Osteocyte (in vitro differentiated cells): ENCODE data around the gene DNTT. TPM values are rescaled to one million over a fixed set of nuclear protein-coding genes. Genes with fewer than 3 reads are reported as not detected.

Experiments used
- DNase-seq: peaks from one replicate; pipeline ENCODE4 v3.0.0; 2021; ENCODE audit warnings: mixed read lengths; ENCODE audit not compliant: unreplicated experiment; ENCODE audit errors: extremely low spot score
- H3K27ac Mint-ChIP-seq: one replicate; pipeline ENCODE4 v1.8.0; 2021; ENCODE audit warnings: mild to moderate bottlenecking, mixed read lengths; ENCODE audit not compliant: unreplicated experiment
- H3K27me3 Mint-ChIP-seq: one replicate; pipeline ENCODE4 v1.8.0; 2021; ENCODE audit warnings: mixed read lengths; ENCODE audit not compliant: unreplicated experiment
- H3K36me3 Mint-ChIP-seq: one replicate; pipeline ENCODE4 v1.8.0; 2021; ENCODE audit warnings: mixed read lengths; ENCODE audit not compliant: unreplicated experiment
- H3K4me1 Mint-ChIP-seq: one replicate; pipeline ENCODE4 v1.8.0; 2021; ENCODE audit warnings: mixed read lengths; ENCODE audit not compliant: unreplicated experiment
- H3K4me3 Mint-ChIP-seq: one replicate; pipeline ENCODE4 v1.8.0; 2021; ENCODE audit warnings: mild to moderate bottlenecking, moderate library complexity, mixed read lengths; ENCODE audit not compliant: unreplicated experiment
- H3K9me3 Mint-ChIP-seq: one replicate; pipeline ENCODE4 v1.8.0; 2021; ENCODE audit warnings: mixed read lengths; ENCODE audit not compliant: unreplicated experiment
- CTCF ChIP-seq: fragments of 200-600 bp; sonication (generic); IDR thresholded peaks from 2 replicates; pipeline ENCODE4 v1.5.0; 2021; ENCODE audit warnings: antibody characterized with exemption, mild to moderate bottlenecking, moderate library complexity
- total RNA-seq: library from RNA; stranded (reverse); gene quantifications from 2 replicates; pipeline ENCODE4 v1.2.1, GENCODE V29; 2021

Gene DNTT
- total RNA-seq, 1 donor from 2014 or later, result not detected

GRCh38 chr10:96297486-96297885 is 6.7 kb upstream of the DNTT start:
- no peak for DNase-seq
- Mint-ChIP-seq H3K9me3 (no peaks in the 10 kb centered on the region), H3K36me3 (no peaks in the 10 kb centered on the region), H3K4me1 (no peaks in the 10 kb centered on the region), H3K4me3 (no peak overlapping the region), H3K27me3 (peaks cover 68% of the 10 kb centered on the region), H3K27ac (no peak overlapping the region)
- TF ChIP-seq CTCF, result no peak

GRCh38 chr10:96298362-96298761 is 5.9 kb upstream of the DNTT start:
- H3K4me1 Mint-ChIP-seq, result no peaks in the 10 kb centered on the region

GRCh38 chr10:96299383-96299782 is 4.9 kb upstream of the DNTT start:
- no peak for TF ChIP-seq CTCF
- Mint-ChIP-seq H3K4me1 (no peaks in the 10 kb centered on the region), H3K27ac (no peak overlapping the region), H3K36me3 (no peaks in the 10 kb centered on the region), H3K9me3 (no peaks in the 10 kb centered on the region), H3K27me3 (peaks cover 58% of the 10 kb centered on the region), H3K4me3 (no peak overlapping the region)
- no peak for DNase-seq

More at GRCh38 chr10:96298362-96298761, 5.9 kb upstream of the DNTT start:
- no peaks in the 10 kb centered on the region for H3K36me3 Mint-ChIP-seq
- no peaks in the 10 kb centered on the region for H3K9me3 Mint-ChIP-seq
- H3K4me3 Mint-ChIP-seq, result no peak overlapping the region
- H3K27me3 Mint-ChIP-seq, result peaks cover 67% of the 10 kb centered on the region
- no peak for TF ChIP-seq CTCF
- no peak overlapping the region for H3K27ac Mint-ChIP-seq
- no peak for DNase-seq

GRCh38 chr10:96301616-96302015 is 2.6 kb upstream of the DNTT start:
- Mint-ChIP-seq H3K4me1 (no peaks in the 10 kb centered on the region), H3K36me3 (no peaks in the 10 kb centered on the region), H3K27ac (no peak overlapping the region), H3K4me3 (no peak overlapping the region), H3K27me3 (peaks cover 55% of the 10 kb centered on the region), H3K9me3 (no peaks in the 10 kb centered on the region)
- TF ChIP-seq CTCF, result no peak
- DNase-seq, result no peak

- Mint-ChIP-seq H3K9me3 (no peaks in the 10 kb centered on the region), H3K4me1 (peaks cover 3% of the 10 kb centered on the region), H3K27me3 (peaks cover 31% of the 10 kb centered on the region), H3K36me3 (no peaks in the 10 kb centered on the region), H3K27ac (no peak overlapping the region), H3K4me3 (no peak overlapping the region)
- DNase-seq, result no peak
- TF ChIP-seq CTCF, result no peak
Measured at GRCh38 chr10:96305019-96305418, 785 bp downstream of the DNTT start.
